Measurements from ENCODE around the gene SCD5.

SCD5 gene

GRCh38 chr4:82705169-82705927 lies 93.2 kb downstream of the SCD5 start:
- Mint-ChIP-seq H3K27ac (peak overlapping the region in 2 of 3 experiments; percentile 10 to 63), H3K9me3 (no peaks in the 10 kb centered on the region), H3K27me3 (ENCODE audit: low read depth) (peaks cover 6% of the 10 kb centered on the region), H3K4me1 (peaks cover 14% of the 10 kb centered on the region), H3K36me3 (ENCODE audit: low read depth) (peaks cover 20% of the 10 kb centered on the region), H3K4me3 (no peak overlapping the region)
- TF ChIP-seq CTCF (IDR thresholded peaks at IDR 0.05; ENCODE audit: unreplicated experiment in 3 of 3): no peak

DNA sequence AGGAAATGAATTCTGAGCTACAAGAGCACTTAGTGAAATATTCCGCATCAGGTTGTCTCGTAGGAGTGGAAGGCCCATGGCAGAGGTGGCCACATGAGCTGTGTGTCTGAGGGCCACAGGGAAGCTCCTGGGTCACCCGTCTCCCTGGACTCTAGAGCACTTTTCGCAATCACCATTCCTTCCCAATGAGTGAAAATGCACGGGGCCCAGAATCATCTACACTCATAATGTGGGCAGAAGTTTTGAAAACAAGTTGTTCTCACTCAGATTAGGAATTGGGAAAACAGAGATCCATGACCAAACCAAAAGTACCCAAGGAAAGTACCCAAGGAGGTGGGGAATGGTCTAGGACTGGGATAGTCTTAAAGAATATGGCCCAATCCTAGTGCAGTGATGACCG lies 94.4 kb downstream of the SCD5 start:
- peaks cover 14% of the 10 kb centered on the region for H3K4me1 Mint-ChIP-seq
- no peaks in the 10 kb centered on the region for H3K9me3 Mint-ChIP-seq
- no peak for TF ChIP-seq CTCF (IDR thresholded peaks at IDR 0.05; ENCODE audit: unreplicated experiment in 3 of 3)
- H3K4me3 Mint-ChIP-seq: no peak overlapping the region
- peaks cover 6% of the 10 kb centered on the region for H3K27me3 Mint-ChIP-seq (ENCODE audit: low read depth)
- peaks cover 23% of the 10 kb centered on the region for H3K36me3 Mint-ChIP-seq (ENCODE audit: low read depth)
- no peak overlapping the region for H3K27ac Mint-ChIP-seq

DNA sequence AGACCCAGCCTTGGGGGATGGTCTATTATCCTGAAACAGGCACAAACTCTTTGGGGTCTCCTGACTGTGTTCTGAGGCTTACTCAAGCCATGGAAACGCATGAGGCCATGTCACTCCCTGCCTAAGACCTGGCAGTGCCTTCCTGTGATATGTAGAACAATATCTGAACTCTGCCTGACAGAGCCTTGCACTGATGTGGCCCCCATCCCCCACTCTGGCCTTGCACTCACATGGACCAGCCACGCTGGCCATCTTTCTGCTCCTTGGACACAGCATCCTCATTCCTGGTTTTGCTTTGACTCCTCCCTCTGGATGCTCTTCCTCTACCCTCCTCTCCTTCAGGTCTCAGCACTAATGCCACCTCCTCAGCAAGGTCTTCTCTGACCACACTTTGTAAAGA lies 100.2 kb downstream of the SCD5 start:
- H3K4me1 Mint-ChIP-seq: no peaks in the 10 kb centered on the region

DNA sequence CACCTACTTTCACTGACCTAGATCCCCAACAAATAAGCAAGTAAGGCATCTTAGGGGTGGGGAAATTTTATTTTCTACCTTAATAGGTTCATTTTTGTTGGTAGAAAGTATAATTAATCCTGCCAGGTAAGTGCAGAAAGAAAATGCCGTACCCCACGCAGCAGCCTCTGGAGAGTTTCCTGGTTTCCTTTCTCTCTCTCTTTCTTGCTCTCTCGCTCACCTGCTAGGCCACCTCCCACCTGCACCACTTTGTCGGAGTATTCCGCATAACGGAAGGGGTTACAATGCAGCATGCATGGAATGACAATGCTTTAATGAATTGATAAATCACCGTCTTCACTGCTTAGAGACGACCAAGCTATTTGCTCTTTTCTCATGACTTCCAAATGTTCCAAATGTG lies 101.0 kb downstream of the SCD5 start:
- Mint-ChIP-seq H3K27ac (no peak overlapping the region), H3K9me3 (no peaks in the 10 kb centered on the region), H3K27me3 (ENCODE audit: low read depth) (peaks cover 5% of the 10 kb centered on the region), H3K36me3 (ENCODE audit: low read depth) (peaks cover 22% of the 10 kb centered on the region), H3K4me1 (no peaks in the 10 kb centered on the region), H3K4me3 (no peak overlapping the region)
- no peak for TF ChIP-seq CTCF (IDR thresholded peaks at IDR 0.05; ENCODE audit: unreplicated experiment in 3 of 3)

More for the DNA sequence above, 100.2 kb downstream of the SCD5 start:
- Mint-ChIP-seq H3K9me3 (no peaks in the 10 kb centered on the region), H3K27ac (no peak overlapping the region), H3K4me3 (no peak overlapping the region), H3K27me3 (ENCODE audit: low read depth) (peaks cover 5% of the 10 kb centered on the region), H3K36me3 (ENCODE audit: low read depth) (peaks cover 22% of the 10 kb centered on the region)
- no peak for TF ChIP-seq CTCF (IDR thresholded peaks at IDR 0.05; ENCODE audit: unreplicated experiment in 3 of 3)

GRCh38 chr4:82696117-82696860 lies 102.3 kb downstream of the SCD5 start:
- no peaks in the 10 kb centered on the region for H3K9me3 Mint-ChIP-seq
- no peak overlapping the region for H3K27ac Mint-ChIP-seq
- no peak overlapping the region for H3K4me3 Mint-ChIP-seq
- no peak for TF ChIP-seq CTCF (IDR thresholded peaks at IDR 0.05; ENCODE audit: unreplicated experiment in 3 of 3)
- peaks cover 8% of the 10 kb centered on the region for H3K27me3 Mint-ChIP-seq (ENCODE audit: low read depth)
- peaks cover 13% of the 10 kb centered on the region for H3K36me3 Mint-ChIP-seq (ENCODE audit: low read depth)
- H3K4me1 Mint-ChIP-seq: no peaks in the 10 kb centered on the region
